A549 treated with GW870086 at 1 μM for 4 hours (cell line): ENCODE results near the gene MPIG6B. TPM values are rescaled to one million over a fixed set of nuclear protein-coding genes. Genes with fewer than 3 reads are reported as not detected.

Source experiments
- total RNA-seq: library from RNA; stranded (reverse); fragments of 200-300 nt; extraction: Qiagen RNA extraction; gene quantifications from 5 replicates; pipeline ENCODE4 v1.2.3, GENCODE V29; 2022; ENCODE audit warnings: low read depth

The MPIG6B gene, protein sequence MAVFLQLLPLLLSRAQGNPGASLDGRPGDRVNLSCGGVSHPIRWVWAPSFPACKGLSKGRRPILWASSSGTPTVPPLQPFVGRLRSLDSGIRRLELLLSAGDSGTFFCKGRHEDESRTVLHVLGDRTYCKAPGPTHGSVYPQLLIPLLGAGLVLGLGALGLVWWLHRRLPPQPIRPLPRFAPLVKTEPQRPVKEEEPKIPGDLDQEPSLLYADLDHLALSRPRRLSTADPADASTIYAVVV
- total RNA-seq: not detected in 5 replicates

GRCh38 chr6:31723245-31723979 lies at the start of gene MPIG6B:
Gene MPIG6B (plus strand): TSS chr6:31723373. CDS start chr6:31723384, 11 bp downstream.

DNA sequence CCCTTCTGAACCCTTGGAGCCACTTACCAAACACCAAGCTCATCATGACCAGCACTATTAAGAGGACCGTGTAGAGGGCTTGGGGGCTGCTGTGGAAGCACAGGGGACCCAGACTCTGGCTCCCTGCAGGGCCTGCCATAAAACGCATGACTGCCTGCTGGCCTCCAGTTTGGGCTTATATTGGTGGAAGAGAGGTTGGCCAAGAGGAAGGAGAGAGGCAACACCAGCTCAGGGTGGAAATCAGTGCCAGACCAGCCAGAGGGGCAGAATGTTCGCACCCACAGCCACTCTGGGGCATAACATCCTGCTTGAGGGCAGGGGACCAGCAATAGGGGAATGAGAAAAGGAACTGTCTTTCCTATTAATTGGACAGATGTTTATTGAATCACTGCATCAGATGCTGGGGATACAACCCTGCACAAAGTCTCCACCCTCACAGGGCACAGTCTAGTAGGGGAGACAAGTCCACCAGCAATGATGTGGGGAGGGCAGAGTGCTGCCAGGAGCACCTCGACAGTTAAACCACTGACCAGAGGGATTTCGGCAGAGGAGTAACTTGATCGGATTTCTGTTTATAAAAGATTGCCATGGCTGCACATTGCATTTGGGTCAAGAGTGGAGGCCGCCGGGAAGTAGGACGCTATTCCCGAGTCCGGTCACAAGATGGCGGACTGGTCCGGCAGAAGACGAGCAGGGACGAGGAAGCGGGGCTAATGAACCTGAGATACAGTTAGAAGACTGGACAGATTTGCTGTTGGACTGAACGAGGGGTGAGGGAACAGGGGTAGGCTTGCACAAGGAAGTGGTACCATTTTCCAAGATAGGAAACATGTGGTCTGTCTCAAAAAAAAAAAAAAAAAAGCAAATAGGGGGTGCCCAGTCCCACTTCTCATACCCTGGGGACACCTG lies 42.7 kb upstream of the MPIG6B start, which contains the start of gene LY6G5C:
LY6G5C (minus strand) TSS at position 842 of the 909 bp plus-strand sequence; CDS start at position 148, 694 bp downstream.

GRCh38 chr6:31702819-31703716 lies 20.1 kb upstream of the MPIG6B start, which contains the start of gene ABHD16A:
Gene ABHD16A (minus strand): TSS chr6:31703324. CDS start chr6:31703281, 43 bp downstream.

DNA sequence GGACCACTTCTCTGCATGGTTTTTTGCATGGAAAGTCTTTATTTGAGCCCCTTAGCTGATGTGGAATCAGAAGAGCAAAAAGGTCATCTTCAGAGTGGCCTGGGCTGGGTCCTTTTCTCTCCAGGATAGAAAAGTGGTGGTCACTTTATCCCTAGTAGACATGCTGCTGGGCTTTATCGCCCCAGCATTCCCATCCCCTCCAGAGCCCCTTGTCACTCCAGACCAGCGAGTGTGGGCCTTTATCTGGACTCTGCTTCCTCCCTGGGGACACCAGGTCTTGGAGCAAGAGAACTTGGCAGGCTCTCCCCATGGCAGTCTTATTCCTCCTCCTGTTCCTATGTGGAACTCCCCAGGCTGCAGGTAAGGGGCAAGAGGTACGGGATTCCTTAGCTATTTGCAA lies 16.6 kb upstream of the MPIG6B start, which contains the start of gene LY6G6F:
LY6G6F (plus strand) TSS at position 268 of the 400 bp plus-strand sequence; CDS start at position 309, 41 bp downstream.

GRCh38 chr6:31715022-31715958 lies 7.9 kb upstream of the MPIG6B start, which contains the start of gene LY6G6D:
Gene LY6G6D (plus strand): TSS chr6:31715348. CDS start chr6:31715356, 8 bp downstream.

DNA sequence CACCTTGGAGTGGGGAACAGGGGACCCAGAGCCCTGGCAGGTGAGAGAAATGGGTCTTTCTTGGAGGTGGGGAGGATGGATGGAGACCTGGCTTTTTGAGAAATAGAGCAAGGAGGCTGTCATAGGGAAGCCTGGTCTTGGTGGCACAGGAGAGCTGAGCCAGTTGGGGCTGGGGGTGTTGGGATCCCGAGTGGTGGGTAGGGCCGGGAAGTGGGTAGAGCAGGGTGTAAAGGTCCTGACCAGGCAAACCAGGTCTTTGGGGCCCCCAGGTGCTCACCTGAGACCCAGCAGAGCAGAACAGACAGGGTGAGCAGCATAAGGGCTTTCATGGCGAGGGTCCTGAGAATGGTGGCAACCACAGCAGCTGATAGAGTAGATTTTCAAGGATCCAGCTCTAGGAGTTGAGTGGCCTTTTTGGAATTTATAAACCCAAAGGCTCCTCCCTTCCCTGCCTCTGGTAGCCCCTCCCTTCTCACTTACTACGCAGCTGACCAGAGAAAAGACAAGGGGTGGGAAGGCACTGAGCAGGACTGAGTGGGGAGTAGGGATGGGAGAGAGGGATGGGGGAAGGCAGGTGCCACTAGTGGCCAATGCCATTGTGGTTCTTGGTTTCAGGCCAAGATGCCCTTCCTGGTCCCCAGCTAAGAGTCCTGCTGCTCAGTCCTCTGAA lies 1.7 kb upstream of the MPIG6B start, which contains the start of gene LY6G6C:
LY6G6C (minus strand) TSS at position 396 of the 670 bp plus-strand sequence; CDS start at position 329, 67 bp downstream.

DNA sequence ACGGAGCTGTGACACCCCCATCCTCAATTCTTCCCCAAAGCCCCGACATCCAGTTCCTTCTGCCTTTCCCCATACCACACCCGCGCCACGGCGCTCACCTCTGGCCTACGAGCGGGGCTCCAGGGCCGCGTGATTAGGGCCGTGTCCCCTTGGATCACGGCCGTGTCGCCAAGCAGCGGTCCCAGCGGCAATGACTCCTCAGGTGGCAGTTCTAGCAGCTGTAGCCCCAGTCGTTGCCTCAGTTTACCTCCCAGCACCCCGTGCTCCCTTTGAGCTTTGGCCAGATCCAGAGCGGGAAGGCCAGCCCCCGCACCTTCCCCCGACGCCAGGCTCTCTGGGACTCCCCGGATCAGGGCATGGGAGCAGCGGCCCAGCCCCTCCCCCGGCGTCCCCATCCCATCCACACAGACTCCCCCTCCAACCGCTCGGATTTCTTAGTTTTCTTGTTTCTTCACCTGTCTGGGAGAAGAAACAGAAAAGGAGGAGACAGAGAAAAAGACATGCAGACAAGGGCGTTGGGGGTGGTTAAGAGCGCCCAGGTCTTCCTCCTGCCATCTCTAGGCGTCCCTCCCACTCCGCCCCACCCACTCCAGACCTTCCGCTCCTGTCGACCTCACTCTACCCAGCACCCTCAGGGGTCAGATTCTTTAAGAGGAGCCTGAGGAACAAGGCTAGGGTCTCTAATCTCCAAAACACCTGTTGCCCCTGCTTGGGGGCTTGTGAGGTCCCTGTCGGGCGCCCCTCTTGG lies 5.8 kb downstream of the MPIG6B start, which contains the start of gene DDAH2:
DDAH2 (minus strand) TSS at position 533 of the 748 bp plus-strand sequence; CDS start at position 395, 138 bp downstream.

GRCh38 chr6:31736021-31736767 lies 13.0 kb downstream of the MPIG6B start, which contains the start of gene CLIC1:
Gene CLIC1 (minus strand): TSS chr6:31736530. CDS start chr6:31736300, 230 bp downstream.

GRCh38 chr6:31739639-31740396 lies 16.6 kb downstream of the MPIG6B start, which contains the start of gene MSH5:
Gene MSH5 (plus strand): TSS chr6:31740005. CDS start chr6:31740467, 462 bp downstream.

DNA sequence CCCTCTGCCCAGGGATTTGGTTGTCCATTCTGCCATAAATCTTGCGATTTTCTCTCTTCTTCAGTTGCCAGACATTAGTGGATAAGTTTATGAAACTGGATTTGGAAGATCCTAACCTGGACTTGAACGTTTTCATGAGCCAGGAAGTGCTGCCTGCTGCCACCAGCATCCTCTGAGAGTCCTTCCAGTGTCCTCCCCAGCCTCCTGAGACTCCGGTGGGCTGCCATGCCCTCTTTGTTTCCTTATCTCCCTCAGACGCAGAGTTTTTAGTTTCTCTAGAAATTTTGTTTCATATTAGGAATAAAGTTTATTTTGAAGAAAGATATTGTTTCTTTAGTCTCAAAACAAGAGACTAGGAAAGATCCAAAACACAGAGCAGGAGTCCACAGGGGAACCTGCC lies 39.2 kb downstream of the MPIG6B start, which contains the start of gene SAPCD1:
SAPCD1 (plus strand) TSS at position 301 of the 400 bp plus-strand sequence. CDS start 399 bp downstream, outside the sequence.

Other genes starting within 250 kb of the MPIG6B start
- 6.2 to 8.4 TPM (median 7.1 TPM) in 5 replicates for gene MICB, start 225.2 kb upstream of the MPIG6B start, total RNA-seq
- gene MCCD1, start 194.4 kb upstream of the MPIG6B start, total RNA-seq: not detected in 5 replicates
- gene DDX39B, start 181.4 kb upstream of the MPIG6B start, total RNA-seq: 324 to 377 TPM (median 358 TPM) in 5 replicates
- 0.55 to 1.2 TPM (median 0.83 TPM) in 5 replicates for gene ATP6V1G2, start 176.8 kb upstream of the MPIG6B start, total RNA-seq
- gene NFKBIL1, start 175.8 kb upstream of the MPIG6B start, total RNA-seq: 10.4 to 11.2 TPM (median 11.1 TPM) in 5 replicates
- gene LTA, start 151.1 kb upstream of the MPIG6B start, total RNA-seq: 0.17 to 0.34 TPM in 2 of 5 replicates, not detected in the others
- gene TNF, start 147.8 kb upstream of the MPIG6B start, total RNA-seq: 0.16 TPM in 1 of 5 replicates, not detected in the others
- gene LTB, start 140.9 kb upstream of the MPIG6B start, total RNA-seq: 0.21 to 0.65 TPM (median 0.29 TPM) in 4 of 5 replicates, not detected in the other
- 0.30 to 0.66 TPM in 2 of 5 replicates, not detected in the others for gene LST1, start 137.1 kb upstream of the MPIG6B start, total RNA-seq
- not detected in 5 replicates for gene NCR3, start 130.4 kb upstream of the MPIG6B start, total RNA-seq
- not detected in 5 replicates for gene AIF1, start 108.1 kb upstream of the MPIG6B start, total RNA-seq
- 66.6 to 89.8 TPM (median 85.0 TPM) in 5 replicates for gene PRRC2A, start 102.7 kb upstream of the MPIG6B start, total RNA-seq
- gene BAG6, start 70.7 kb upstream of the MPIG6B start, total RNA-seq: 114 to 149 TPM (median 138 TPM) in 5 replicates
- gene APOM, start 67.5 kb upstream of the MPIG6B start, total RNA-seq: 2.6 to 4.5 TPM (median 3.1 TPM) in 5 replicates
- gene C6orf47, start 62.6 kb upstream of the MPIG6B start, total RNA-seq: 10.6 to 12.7 TPM (median 12.1 TPM) in 5 replicates
- gene GPANK1, start 58.4 kb upstream of the MPIG6B start, total RNA-seq: 8.2 to 10.4 TPM (median 9.7 TPM) in 5 replicates
- 167 to 186 TPM (median 177 TPM) in 5 replicates for gene CSNK2B, start 57.3 kb upstream of the MPIG6B start, total RNA-seq
- gene LY6G5B, start 53.4 kb upstream of the MPIG6B start, total RNA-seq: 3.6 to 5.4 TPM (median 4.3 TPM) in 5 replicates
- gene LY6G5C, start 42.3 kb upstream of the MPIG6B start, total RNA-seq: 1.3 to 2.5 TPM (median 1.7 TPM) in 5 replicates
- 12.8 to 19.4 TPM (median 18.7 TPM) in 5 replicates for gene ABHD16A, start 20.0 kb upstream of the MPIG6B start, total RNA-seq
- gene LY6G6F, start 16.5 kb upstream of the MPIG6B start, total RNA-seq: not detected in 5 replicates
- gene LY6G6D, start 8.0 kb upstream of the MPIG6B start, total RNA-seq: not detected in 5 replicates
- gene LY6G6C, start 1.6 kb upstream of the MPIG6B start, total RNA-seq: 0.14 TPM in 1 of 5 replicates, not detected in the others
- gene DDAH2, start 5.9 kb downstream of the MPIG6B start, total RNA-seq: 26.8 to 31.8 TPM (median 27.9 TPM) in 5 replicates
- gene CLIC1, start 13.2 kb downstream of the MPIG6B start, total RNA-seq: 486 to 498 TPM (median 493 TPM) in 5 replicates
- 10.5 to 13.8 TPM (median 12.5 TPM) in 5 replicates for gene MSH5, start 16.6 kb downstream of the MPIG6B start, total RNA-seq
- gene SAPCD1, start 39.3 kb downstream of the MPIG6B start, total RNA-seq: 1.6 to 3.9 TPM (median 3.7 TPM) in 5 replicates
- 1.2 to 2.0 TPM (median 1.5 TPM) in 5 replicates for gene VWA7, start 54.0 kb downstream of the MPIG6B start, total RNA-seq
- 47.4 to 59.1 TPM (median 53.3 TPM) in 5 replicates for gene VARS1, start 72.4 kb downstream of the MPIG6B start, total RNA-seq
- gene LSM2, start 83.6 kb downstream of the MPIG6B start, total RNA-seq: 52.2 to 66.7 TPM (median 61.9 TPM) in 5 replicates
- gene HSPA1L, start 91.9 kb downstream of the MPIG6B start, total RNA-seq: 0.82 to 1.5 TPM (median 1.3 TPM) in 5 replicates
- gene HSPA1A, start 92.2 kb downstream of the MPIG6B start, total RNA-seq: 148 to 264 TPM (median 205 TPM) in 5 replicates
- gene HSPA1B, start 104.4 kb downstream of the MPIG6B start, total RNA-seq: 116 to 191 TPM (median 162 TPM) in 5 replicates
- 24.9 to 34.9 TPM (median 25.5 TPM) in 5 replicates for gene NEU1, start 139.4 kb downstream of the MPIG6B start, total RNA-seq
- gene SLC44A4, start 155.6 kb downstream of the MPIG6B start, total RNA-seq: 0.05 to 0.21 TPM in 2 of 5 replicates, not detected in the others
- 23.1 to 27.6 TPM (median 27.1 TPM) in 5 replicates for gene EHMT2, start 174.3 kb downstream of the MPIG6B start, total RNA-seq
- gene ZBTB12, start 178.7 kb downstream of the MPIG6B start, total RNA-seq: 3.1 to 4.0 TPM (median 3.5 TPM) in 5 replicates
- gene C2, start 204.3 kb downstream of the MPIG6B start, total RNA-seq: 0.07 to 0.43 TPM (median 0.23 TPM) in 5 replicates
- 1.6 to 3.3 TPM (median 2.4 TPM) in 5 replicates for gene CFB, start 222.7 kb downstream of the MPIG6B start, total RNA-seq
- gene NELFE, start 235.6 kb downstream of the MPIG6B start, total RNA-seq: 73.9 to 80.8 TPM (median 79.3 TPM) in 5 replicates
- gene SKIC2, start 235.8 kb downstream of the MPIG6B start, total RNA-seq: 16.7 to 25.7 TPM (median 25.0 TPM) in 5 replicates
- 10.4 to 12.0 TPM (median 11.0 TPM) in 5 replicates for gene DXO, start 248.8 kb downstream of the MPIG6B start, total RNA-seq